Suprapubic skin (tissue), 4 donors: Measurements from ENCODE around the gene SCO2. TPM values are rescaled to one million over a fixed set of nuclear protein-coding genes. Genes with fewer than 3 reads are reported as not detected.

Source experiments
- DNase-seq, 2 donors: peaks; one replicate each; pipeline ENCODE4 v3.0.0-alpha.2; 2019; ENCODE audit warnings: low spot score in 2 of 2
- H3K27ac ChIP-seq: fragments of 200-600 bp; sonication (generic); one replicate; pipeline ENCODE4 v1.5.1; 2019
- H3K27me3 ChIP-seq: fragments of 200-600 bp; sonication (generic); one replicate; pipeline ENCODE4 v1.5.1; 2019
- H3K36me3 ChIP-seq: fragments of 200-600 bp; sonication (generic); one replicate; pipeline ENCODE4 v1.5.1; 2019
- H3K4me1 ChIP-seq: fragments of 200-600 bp; sonication (generic); one replicate; pipeline ENCODE4 v1.5.1; 2019
- H3K4me3 ChIP-seq: fragments of 200-600 bp; sonication (generic); one replicate; pipeline ENCODE4 v1.5.1; 2019; ENCODE audit warnings: mild to moderate bottlenecking
- H3K9me3 ChIP-seq: fragments of 200-600 bp; sonication (generic); one replicate; pipeline ENCODE4 v1.5.1; 2019
- EP300 ChIP-seq: sonication (generic); formaldehyde crosslinking; IDR thresholded peaks from one replicate; pipeline ENCODE4 v1.6.1; 2017; ENCODE audit warnings: antibody characterized with exemption
- POLR2A ChIP-seq, 2 donors: fragments of 450-650 bp; IDR thresholded peaks; one replicate each; pipeline ENCODE4 v1.6.1; 2017; ENCODE audit warnings: antibody characterized with exemption in 2 of 2, mild to moderate bottlenecking in 2 of 2, moderate library complexity in 2 of 2
- POLR2AphosphoS5 ChIP-seq, 3 donors: sonication (generic); formaldehyde crosslinking; IDR thresholded peaks; one replicate each; pipeline ENCODE4 v1.6.1; 2017; ENCODE audit warnings: antibody characterized with exemption in 3 of 3
- WGBS: methylation state at CpG from one replicate; pipeline ENCODE4 v1.1.5; 2018; 5-methylcytosine and 5-hydroxymethylcytosine counted together
- total RNA-seq, 4 donors: library from RNA; depleted of rRNA; stranded (reverse); fragments of >200 nt; gene quantifications; one replicate each; pipeline ENCODE4 v1.1.0, GENCODE V29; 2016
- TF ChIP-seq, protein P1 (sequence below), 2 donors: fragments of 200-600 bp in 1 of 2; fragments of 450-650 bp in 1 of 2; sonication (generic) in 1 of 2; IDR thresholded peaks; one replicate each; pipeline ENCODE4 v1.5.1; 2016 to 2019; ENCODE audit warnings: antibody characterized with exemption in 2 of 2, mild to moderate bottlenecking in 1 of 2, moderate library complexity in 1 of 2

SCO2 gene
- total RNA-seq, 4 donors from 2014 or later, result 1.7 to 7.9 (median 4.7) TPM; not detected in 1

DNA sequence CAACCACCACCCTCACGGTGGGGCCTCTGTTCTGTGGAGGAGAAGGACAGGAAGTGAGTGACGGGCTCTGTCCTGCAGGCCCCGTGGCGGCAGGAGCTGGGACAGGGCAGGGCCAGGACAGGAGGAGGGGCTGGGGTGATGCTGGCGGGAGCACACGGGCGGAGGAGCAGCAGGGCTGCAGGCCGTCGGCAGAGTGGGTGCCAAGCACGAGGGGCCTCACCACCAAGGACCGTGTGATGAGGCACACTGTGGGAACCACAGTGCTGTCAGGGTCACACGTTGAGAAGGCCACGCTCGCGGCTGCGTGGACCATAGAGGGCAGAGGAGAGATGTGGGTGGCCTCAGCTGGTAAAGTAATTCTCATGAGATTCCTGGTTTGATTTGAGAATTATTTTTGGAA, 8.5 kb downstream of the SCO2 start:
- Histone ChIP-seq H3K27ac (no peak overlapping the region), H3K36me3 (peaks cover 61% of the 10 kb centered on the region), H3K4me3 (no peak overlapping the region), H3K27me3 (no peaks in the 10 kb centered on the region), H3K4me1 (peaks cover 11% of the 10 kb centered on the region), H3K9me3 (no peaks in the 10 kb centered on the region)
- TF ChIP-seq POLR2A (IDR thresholded peaks at IDR 0.05), result no peak
- no peak for DNase-seq
- WGBS, result 90% methylated on average over 16 of the region's 16 CpGs

DNA sequence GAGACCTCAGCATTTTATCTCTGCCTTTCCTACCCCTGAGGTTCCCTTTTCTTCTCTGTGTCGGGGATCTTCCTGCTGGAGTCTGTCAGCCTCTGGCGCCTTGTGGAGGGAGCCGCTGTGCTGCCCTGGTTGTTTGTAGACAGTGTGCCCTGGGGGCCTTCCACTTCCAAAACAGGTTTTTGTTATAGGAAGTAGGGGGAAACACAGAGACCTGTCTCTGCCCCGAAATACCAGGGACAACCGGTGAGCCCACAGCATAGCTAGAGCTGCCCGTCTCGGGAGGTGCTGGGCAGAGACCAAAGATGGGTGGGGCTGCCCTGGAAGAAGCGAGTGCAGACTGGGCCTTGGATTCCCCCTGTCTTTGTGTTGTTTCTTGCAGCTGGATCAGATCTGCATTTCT, 9.3 kb downstream of the SCO2 start:
- no peaks in the 10 kb centered on the region for H3K9me3 ChIP-seq
- 66% methylated on average over 7 of the region's 8 CpGs for WGBS
- TF ChIP-seq, protein P1, sequence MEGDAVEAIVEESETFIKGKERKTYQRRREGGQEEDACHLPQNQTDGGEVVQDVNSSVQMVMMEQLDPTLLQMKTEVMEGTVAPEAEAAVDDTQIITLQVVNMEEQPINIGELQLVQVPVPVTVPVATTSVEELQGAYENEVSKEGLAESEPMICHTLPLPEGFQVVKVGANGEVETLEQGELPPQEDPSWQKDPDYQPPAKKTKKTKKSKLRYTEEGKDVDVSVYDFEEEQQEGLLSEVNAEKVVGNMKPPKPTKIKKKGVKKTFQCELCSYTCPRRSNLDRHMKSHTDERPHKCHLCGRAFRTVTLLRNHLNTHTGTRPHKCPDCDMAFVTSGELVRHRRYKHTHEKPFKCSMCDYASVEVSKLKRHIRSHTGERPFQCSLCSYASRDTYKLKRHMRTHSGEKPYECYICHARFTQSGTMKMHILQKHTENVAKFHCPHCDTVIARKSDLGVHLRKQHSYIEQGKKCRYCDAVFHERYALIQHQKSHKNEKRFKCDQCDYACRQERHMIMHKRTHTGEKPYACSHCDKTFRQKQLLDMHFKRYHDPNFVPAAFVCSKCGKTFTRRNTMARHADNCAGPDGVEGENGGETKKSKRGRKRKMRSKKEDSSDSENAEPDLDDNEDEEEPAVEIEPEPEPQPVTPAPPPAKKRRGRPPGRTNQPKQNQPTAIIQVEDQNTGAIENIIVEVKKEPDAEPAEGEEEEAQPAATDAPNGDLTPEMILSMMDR (IDR thresholded peaks at IDR 0.05), result no peak
- TF ChIP-seq POLR2A (IDR thresholded peaks at IDR 0.05) (no peak), POLR2AphosphoS5 (IDR thresholded peaks at IDR 0.05) (no peak), EP300 (no peak)
- DNase-seq, result no peak
- H3K36me3 ChIP-seq, result peaks cover 58% of the 10 kb centered on the region
- no peak overlapping the region for H3K27ac ChIP-seq
- no peak overlapping the region for H3K4me3 ChIP-seq
- H3K4me1 ChIP-seq, result peaks cover 14% of the 10 kb centered on the region
- no peaks in the 10 kb centered on the region for H3K27me3 ChIP-seq

DNA sequence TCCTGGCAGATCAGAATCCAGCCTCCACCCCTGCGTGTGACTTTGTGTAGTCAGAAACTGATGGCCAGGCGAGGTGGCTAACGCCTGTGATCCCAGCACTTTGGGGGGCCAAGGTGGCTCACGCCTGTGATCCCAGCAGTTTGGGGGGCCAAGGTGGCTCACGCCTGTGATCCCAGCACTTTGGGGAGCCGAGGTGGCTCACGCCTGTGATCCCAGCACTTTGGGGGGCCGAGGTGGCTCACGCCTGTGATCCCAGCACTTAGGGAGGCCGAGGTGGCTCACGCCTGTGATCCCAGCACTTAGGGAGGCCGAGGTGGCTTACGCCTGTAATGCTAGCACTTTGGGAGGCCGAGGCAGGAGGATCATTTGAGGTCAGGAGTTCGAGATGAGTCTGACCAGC, 12.2 kb downstream of the SCO2 start:
- H3K27me3 ChIP-seq, result no peaks in the 10 kb centered on the region
- no peak overlapping the region for H3K27ac ChIP-seq
- H3K4me3 ChIP-seq, result no peak overlapping the region
- DNase-seq, result no peak
- no peaks in the 10 kb centered on the region for H3K9me3 ChIP-seq
- peaks cover 35% of the 10 kb centered on the region for H3K36me3 ChIP-seq
- 91% methylated on average over 5 of the region's 15 CpGs for WGBS
- TF ChIP-seq, protein P1 (IDR thresholded peaks at IDR 0.05), result no peak
- TF ChIP-seq POLR2AphosphoS5 (IDR thresholded peaks at IDR 0.05) (no peak), POLR2A (IDR thresholded peaks at IDR 0.05) (no peak), EP300 (no peak)
- H3K4me1 ChIP-seq, result peaks cover 29% of the 10 kb centered on the region

DNA sequence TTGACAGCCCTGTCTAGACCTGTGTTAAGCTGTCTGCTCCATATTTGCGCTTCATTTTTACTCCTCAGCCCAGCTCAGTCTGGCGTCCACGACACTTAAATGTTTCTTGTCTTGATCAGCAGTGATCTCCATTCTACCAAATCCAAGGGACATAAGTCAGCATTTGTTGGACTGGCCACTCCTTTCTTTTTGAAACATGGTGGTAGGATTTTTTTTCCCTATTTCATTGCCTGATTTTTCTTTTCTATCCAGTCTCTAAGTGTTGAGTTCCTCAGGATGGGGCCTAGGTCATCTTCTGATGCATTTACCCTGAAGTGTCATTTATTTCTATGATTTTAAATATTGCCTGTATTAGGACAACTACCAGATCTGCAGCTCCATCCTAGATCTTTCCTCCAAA, 16.5 kb downstream of the SCO2 start:
- peaks cover 49% of the 10 kb centered on the region for H3K4me1 ChIP-seq
- no peaks in the 10 kb centered on the region for H3K9me3 ChIP-seq
- H3K4me3 ChIP-seq, result peak overlapping the region; percentile 66
- 10% methylated on average over 3 of the region's 3 CpGs for WGBS
- peaks cover 29% of the 10 kb centered on the region for H3K36me3 ChIP-seq
- H3K27me3 ChIP-seq, result no peaks in the 10 kb centered on the region
- H3K27ac ChIP-seq, result peak overlapping the region; percentile 86
- TF ChIP-seq EP300 (no peak), POLR2AphosphoS5 (IDR thresholded peaks at IDR 0.05) (no peak), POLR2A (IDR thresholded peaks at IDR 0.05) (no peak)
- TF ChIP-seq, protein P1 (IDR thresholded peaks at IDR 0.05), result no peak
- no peak for DNase-seq

DNA sequence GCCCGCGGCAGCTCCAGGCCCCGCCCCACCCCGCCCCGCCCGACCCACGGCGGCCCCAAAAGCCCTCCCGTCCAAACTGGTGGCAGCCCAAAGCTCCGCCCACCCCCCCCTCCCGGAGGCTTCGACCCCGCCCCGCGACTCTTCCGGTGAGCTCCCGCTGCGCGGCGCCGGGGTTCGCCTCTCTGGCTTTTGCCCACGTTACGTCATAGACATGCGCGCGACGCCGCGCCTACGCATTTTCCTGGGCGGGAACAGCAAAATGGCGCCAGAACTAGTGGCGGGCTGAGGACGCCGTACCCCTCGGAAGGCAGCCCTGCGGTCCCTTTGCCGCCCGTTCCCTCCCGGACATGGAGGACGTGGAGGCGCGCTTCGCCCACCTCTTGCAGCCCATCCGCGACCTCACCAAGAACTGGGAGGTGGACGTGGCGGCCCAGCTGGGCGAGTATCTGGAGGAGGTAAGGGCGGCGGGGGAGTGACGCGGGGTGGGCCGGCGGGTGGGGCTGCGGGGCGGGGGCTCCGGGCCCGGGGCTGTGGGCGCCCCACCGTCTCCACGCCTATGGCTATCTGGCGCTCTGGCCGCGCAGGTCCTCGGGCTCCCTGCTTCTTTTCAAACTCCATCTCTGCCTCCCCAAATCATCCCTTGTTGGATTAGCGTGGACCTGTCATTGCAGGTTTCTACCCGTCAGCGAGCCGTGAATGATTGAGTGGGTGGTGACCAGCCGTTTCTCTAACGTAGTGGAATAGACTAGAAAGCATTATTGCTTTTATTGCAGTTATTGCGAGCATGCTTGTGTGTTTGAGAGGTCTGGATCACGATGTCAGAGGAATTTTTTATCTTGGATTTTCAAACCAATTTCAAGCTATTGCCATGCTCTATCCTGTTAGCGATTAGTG, 17.2 kb downstream of the SCO2 start, which contains the start of gene NCAPH2:
Gene NCAPH2 (plus strand): TSS at position 234 of the 894 bp plus-strand sequence. CDS start 114 bp downstream, at position 348.
- Histone ChIP-seq H3K4me1 (peaks cover 49% of the 10 kb centered on the region), H3K9me3 (no peaks in the 10 kb centered on the region), H3K27me3 (no peaks in the 10 kb centered on the region), H3K27ac (peak within 1 kb of the TSS; percentile 86), H3K36me3 (peaks cover 34% of the 10 kb centered on the region), H3K4me3 (peak within 1 kb of the TSS; percentile 81)
- TF ChIP-seq POLR2A (IDR thresholded peaks at IDR 0.05), result peak in 1 of 2 donors; percentile 64
- peak; percentile 37 to 98 (median 96) for TF ChIP-seq POLR2AphosphoS5 (IDR thresholded peaks at IDR 0.05)
- TF ChIP-seq EP300, result no peak
- TF ChIP-seq, protein P1 (IDR thresholded peaks at IDR 0.05), result no peak
- WGBS, result 1% methylated on average over 45 of the region's 76 CpGs
- peak; percentile 97 to 98 for DNase-seq
